Prostate gland (tissue), 2 donors: ENCODE results near the gene LMCD1.

Source experiments
- CTCF ChIP-seq, 4 experiments: fragments of 200-600 bp in 2 of 4; fragments of 450-650 bp in 2 of 4; sonication (generic) in 2 of 4; IDR thresholded peaks; 1 replicate in 3 of 4; 2 replicates in 1 of 4; pipeline ENCODE4 v1.5.1; 2016 to 2019; ENCODE audit warnings: antibody characterized with exemption in 4 of 4, mild to moderate bottlenecking in 2 of 4, moderate library complexity in 2 of 4
- POLR2A ChIP-seq: fragments of 450-650 bp; IDR thresholded peaks from one replicate; pipeline ENCODE4 v1.6.1; 2016; ENCODE audit warnings: antibody characterized with exemption, mild to moderate bottlenecking

- TF ChIP-seq CTCF (IDR thresholded peaks at IDR 0.05): no peak
- TF ChIP-seq POLR2A: no peak
These were observed 28.3 kb downstream of the LMCD1 start for GRCh38 chr3:8529738-8530525.
